ENCODE results near the gene TM9SF2.
"Not testable (repeated sequence)": the region's sequence is repeated elsewhere in the genome, so short reads cannot be mapped to it uniquely, and the experiment has no call there.

TM9SF2 gene, protein sequence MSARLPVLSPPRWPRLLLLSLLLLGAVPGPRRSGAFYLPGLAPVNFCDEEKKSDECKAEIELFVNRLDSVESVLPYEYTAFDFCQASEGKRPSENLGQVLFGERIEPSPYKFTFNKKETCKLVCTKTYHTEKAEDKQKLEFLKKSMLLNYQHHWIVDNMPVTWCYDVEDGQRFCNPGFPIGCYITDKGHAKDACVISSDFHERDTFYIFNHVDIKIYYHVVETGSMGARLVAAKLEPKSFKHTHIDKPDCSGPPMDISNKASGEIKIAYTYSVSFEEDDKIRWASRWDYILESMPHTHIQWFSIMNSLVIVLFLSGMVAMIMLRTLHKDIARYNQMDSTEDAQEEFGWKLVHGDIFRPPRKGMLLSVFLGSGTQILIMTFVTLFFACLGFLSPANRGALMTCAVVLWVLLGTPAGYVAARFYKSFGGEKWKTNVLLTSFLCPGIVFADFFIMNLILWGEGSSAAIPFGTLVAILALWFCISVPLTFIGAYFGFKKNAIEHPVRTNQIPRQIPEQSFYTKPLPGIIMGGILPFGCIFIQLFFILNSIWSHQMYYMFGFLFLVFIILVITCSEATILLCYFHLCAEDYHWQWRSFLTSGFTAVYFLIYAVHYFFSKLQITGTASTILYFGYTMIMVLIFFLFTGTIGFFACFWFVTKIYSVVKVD

DNA sequence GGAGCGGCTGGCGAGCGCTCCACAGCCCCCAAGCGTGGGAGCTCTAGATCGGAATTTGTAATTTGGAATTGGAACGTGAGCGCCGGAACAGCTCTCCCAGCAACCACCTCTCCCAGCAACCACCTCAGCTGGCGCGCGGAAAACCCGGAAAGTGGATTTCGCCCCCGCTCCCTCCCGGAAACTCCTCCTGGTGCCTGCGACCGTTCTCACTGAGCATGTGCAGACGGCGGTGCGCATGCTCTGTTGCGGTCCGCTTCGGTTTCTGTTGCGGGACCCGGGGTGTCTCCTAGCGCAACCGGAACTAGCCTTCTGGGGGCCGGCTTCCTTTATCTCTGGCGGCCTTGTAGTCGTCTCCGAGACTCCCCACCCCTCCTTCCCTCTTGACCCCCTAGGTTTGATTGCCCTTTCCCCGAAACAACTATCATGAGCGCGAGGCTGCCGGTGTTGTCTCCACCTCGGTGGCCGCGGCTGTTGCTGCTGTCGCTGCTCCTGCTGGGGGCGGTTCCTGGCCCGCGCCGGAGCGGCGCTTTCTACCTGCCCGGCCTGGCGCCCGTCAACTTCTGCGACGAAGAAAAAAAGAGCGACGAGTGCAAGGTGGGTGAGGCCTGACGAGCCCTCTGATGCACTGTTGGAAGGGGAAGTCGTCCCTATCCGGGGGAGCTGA lies at the start of gene TM9SF2:
TSS of gene TM9SF2 (plus strand) at position 289 of the 664 bp plus-strand sequence. CDS start at position 424, 135 bp downstream.
- DNase-seq: peak; percentile 95

DNA sequence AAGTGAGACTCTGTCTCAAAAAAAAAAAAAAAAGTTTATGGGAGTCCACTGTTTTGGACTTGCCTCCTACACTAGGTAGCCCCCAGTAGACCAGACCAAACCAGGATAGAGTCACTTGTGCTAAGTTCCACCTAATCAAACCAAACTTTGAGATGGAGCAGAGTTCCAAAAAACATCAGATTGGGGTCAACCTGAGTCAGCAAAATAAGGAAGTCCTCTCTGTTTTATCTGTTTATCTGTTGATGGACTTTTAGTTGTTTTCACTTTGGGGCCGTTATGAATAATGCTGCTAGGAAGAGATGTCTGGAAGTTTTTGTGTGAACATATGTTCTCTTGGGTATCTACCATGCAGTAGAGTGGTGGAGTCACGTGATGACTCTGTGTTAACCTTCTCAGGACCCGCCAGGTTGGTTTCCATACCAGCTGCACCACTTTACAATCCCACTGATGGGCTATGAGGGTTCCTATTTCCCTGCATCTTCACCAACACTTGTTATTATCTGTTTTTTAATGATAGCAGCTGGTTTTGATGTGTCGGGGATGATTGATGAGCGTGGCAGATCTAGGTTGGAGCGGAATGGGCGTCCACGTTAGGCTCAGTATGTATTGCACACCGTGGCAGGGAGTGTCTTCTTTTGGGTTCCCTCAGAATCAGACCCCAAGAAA lies 46.6 kb upstream of the TM9SF2 start:
- DNase-seq: no peak

DNA sequence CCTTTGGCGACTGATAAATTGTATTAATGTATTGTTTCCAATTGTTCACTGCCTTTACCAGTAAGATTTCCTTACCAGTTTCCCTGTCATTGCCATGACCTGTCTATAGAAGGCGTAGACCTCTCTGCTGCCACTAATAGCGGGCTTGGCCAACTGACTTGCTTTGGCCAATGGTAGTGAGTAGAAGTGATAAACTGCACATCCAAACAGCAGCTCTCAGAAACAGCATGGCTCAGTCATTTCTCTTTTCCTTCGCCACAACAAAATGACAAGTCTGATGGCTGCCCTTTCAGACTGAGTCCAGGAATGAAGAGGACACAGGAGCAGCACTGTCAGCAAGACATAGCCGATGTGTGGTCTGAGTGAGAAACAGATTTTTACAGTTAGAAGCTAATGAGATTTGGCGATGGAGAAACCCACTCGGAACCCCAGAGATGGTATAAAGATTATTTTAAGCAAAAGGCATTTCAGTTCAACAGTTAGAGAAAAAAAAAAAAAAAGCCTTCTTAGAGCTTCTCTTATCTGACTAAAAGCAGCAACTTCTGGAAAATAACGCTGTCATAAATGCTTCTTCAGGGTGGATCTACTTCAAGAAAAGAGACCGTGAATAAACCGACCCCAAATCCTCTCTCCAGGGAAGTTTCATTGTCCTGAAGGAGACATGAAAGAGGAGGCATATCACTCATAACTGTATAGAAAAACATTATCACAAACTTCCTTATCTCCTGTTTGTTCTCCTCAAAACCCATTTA lies 42.0 kb upstream of the TM9SF2 start:
- no peak for DNase-seq

DNA sequence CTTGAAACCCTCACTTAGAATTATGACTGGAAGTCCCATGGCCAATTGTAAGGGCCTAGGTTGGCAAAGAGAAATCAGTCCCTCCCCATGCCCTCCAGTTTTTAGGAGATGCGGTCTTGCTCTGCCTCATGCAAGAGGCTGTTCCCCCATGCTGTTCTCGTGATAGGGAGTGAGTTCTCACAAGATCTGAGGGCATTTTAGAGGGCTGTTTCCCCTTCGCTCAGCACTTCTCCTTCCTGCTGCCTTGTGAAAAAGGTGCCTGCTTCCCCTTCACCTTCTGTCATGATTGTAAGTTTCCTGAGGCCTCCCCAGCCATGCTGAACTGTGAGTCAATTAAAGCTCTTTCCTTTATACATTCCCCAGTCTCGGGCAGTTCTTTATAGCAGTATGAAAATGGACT lies 40.5 kb upstream of the TM9SF2 start:
- not testable (repeated sequence) for DNase-seq

DNA sequence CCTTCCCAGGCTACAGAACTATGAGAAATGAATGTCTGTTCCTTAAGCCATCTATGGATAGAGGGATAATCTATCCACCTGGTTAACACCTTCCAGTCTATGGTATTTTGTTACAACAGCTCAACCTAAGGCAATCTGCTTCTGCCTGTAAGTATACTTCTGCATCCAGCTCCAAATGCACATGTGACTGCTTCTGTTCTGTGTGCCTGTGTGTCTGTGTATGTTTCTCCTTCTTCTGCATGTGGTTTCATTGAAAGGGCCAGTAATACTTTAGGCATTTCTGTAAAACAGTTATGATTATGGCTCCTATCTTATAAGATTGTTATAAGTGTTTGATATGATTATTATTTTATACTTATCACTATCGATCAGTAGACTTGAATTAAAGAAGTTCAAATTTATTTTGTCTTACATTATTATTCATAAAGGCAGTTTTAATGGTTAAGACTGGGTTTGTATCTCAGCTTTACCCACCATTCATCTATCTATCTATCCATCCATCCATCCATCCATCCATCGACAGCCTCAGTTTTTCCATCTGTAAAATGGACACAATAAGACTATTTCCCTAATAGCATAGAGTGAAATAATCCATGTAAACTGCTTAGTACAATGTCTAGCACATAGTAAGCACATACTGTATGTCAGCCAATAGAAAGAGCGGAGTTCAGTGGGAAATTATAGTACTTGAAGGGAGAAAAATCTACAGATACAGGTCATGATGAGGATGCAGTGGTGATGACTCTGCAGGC lies 37.5 kb upstream of the TM9SF2 start:
- DNase-seq: no peak

DNA sequence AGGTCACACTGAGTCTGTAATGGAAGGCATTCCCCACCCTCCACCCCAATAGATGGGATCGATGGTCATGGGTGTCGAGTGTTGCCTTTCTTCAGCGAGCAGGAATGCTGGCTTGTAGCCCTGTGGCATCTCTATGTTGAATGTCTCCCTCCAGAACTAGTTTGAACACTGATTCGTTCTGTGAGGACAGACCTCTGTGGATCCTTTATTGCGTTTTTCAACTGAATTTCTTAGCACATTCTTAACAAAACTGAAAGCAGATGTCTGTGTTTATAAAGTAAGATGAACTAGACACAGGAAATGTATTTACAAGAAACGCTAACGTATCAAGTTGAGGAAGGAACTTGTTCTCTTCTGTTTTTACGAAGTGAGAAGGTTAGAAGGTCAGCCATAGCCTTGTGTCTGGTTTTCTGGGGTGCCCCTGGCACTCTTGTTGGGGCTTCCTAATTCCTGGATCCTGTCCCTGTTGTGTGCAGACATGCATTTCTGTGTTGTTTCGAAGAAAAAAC lies 36.8 kb upstream of the TM9SF2 start:
- DNase-seq: no peak

DNA sequence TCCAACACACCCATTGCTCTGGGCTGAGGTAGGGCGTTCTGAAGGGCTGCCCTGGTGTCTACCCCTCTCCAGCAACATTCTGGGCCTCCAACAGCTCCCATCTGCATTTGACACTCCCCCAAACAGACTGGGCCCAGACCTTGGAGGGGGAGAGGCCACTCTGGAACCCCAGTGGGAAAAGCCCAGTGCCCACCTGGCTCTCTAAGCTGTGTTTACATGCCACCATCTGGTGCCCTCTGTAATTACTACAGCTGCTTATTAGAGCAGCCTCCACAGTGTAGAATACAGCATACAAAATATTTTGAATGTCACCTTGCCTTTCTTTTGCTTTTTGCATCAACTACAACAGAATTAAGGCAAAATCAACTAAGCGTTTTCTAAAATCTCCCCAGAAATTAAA lies 35.8 kb upstream of the TM9SF2 start:
- DNase-seq: no peak

DNA sequence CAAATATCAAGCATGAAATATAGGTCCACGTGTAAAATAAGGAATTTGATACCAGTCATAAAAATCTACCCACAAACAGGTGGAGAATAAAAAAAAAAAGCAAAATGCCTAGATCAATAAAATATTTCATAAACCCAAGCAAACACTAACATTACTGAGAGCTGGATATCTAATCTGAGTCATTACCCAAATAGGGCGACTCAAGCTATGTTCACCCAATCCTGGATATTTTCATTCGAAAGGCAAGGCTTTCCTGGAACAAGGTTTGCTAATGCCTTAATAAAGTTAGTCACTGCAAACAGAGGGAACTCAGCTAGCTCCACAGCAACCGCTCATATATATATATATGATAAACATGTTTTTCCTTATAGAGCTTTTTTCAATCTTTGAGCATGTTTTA lies 33.5 kb upstream of the TM9SF2 start:
- DNase-seq: no peak

DNA sequence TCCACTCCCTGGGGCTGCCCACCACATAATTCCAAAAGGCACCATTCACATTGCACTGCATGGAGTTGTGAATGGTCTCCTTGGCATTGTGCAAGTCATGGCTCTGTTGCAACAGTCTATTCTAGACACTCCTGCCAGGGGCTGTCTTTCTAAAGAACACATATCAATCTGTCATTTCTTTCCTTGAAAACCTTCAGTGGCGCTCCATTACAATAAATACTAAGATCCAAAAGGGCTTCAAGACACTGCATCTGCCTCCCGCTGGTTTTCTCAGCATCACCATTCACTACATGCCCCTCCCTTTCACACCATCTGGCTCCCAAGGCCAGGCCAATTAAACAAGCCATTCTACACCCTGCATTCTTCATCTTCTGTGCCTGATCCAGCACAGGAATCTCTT lies 32.2 kb upstream of the TM9SF2 start:
- DNase-seq: no peak

DNA sequence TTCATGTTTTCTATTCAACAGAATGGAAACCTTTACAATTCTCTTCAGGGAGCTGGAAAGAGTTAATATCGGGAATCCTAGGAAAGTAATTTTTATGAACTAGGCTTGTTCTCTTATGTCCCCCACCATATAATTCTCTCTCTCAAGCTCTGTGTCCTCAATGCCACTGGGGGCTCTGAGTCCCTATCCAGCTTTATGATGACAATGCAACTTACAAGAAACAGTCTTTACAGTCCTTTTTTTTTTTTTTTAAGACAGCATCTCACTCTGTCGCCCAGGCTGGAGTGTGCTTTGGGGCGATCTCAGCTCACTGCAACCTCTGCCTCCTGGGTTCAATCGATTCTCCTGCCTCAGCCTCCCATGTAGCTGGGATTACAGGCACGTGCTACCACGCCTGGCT lies 31.2 kb upstream of the TM9SF2 start:
- DNase-seq: no peak

DNA sequence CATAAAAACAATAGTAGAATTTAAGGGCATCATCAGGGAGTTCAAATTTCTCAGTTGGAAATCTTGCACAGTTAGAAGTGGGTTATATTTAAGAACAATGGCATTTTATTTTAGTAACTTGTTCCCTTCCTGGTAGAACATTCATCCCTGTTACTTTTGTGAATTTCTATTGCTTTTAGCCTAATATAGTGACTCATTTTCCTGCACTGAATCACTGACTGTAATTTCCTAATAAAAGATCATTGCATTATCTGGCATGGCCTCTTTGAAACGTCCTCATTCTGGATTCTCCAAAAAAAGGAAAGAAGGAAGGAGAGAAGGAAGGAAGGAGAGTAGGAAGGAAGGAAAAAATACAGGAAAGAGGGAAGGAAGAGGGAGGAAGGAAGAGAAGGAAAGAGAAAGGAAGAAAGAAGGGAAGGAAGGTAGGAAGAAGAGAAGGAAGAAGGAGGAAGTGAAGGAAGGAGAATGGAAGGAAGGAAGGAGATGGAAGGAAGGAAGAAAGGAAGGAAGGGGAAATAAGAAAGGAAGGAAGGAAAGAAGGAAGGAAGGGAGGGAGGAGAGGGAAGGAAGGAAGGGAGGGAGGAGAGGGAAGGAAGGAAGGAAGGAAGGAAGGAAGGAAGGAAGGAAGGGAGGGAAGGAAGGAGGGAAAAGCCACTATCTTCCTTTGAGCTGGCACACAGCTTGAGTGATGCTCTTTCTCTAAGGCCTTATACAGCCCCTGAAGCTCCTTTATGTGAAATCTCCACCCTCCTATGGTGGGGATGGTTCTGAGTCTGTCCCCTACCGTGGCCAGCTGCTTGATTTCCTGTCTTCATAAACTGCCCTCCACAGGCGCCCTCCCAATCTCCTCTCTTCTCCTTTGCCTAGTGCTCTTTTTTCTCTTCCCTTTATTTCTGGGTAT lies 29.8 kb upstream of the TM9SF2 start:
- no peak for DNase-seq

DNA sequence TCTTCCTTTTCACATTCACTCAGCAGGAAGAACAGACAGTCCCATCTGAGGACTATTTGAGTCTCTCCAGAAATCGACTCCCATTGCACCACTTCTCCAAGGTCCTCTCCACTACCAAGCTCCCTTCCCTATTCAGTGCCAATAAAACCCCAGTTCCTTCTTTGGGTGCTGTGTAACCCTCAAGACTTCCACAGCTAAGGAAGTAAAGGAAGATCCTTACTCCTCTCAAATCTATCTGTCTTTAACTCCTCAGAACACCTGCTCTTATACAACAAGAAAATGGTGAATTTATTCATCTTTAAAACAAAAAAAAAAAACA lies 29.2 kb upstream of the TM9SF2 start:
- no peak for DNase-seq

DNA sequence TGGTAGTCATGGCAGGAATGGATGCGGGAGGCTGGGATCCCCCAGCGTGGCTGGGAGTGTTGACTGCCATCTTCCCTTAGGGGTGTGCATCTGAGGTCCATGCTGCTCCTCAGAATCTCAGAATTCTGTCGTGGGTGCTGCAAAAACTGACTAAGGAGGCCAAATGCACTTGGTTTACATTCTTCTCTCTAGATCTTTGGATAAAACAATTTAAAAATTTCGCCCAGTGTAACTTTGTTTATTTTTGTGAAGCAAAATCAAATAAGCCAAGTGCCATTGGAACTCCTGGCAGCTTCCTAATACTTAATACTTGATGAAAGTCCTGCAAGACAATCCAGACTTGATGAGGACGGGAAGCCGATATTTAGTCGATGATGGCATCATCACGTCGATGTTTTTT lies 27.8 kb upstream of the TM9SF2 start:
- no peak for DNase-seq

DNA sequence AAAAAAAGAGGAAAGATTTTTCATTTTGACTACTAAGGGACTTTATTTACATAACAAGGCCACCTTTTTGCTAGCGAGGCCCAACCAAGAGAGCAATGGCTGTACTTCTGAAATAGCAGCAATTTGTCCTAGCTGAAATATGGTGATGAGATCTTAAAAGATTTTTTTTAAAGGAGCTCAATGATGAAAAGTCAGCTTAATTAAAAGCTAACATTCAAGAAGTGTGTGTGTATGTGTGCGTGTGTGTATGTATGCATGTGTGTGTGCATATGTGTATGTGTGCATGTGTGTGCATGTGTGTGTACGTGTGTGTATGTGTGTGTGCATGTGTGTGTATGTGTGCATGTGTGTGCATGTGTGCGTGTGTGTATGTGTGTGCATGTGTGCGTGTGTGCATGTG lies 24.6 kb upstream of the TM9SF2 start:
- no peak for DNase-seq

DNA sequence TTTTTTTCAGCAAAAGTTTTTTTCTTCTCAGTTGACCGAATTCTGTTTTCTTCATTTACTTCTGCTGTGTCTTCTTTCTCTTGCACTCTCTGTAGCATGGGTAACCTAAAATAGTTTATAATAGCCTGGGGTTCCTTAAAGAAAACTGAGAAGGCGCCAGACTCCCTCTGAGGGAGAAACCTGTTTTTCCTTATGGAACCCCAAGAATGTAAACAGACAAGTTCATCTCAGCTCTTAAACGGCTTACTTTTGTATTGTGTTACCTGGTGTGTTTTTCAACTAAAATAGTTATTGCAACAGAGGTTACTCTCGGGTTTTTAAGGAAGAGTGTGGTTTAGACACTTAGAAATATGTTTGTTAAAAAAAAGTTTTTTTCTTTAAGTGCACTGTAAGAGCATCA lies 23.8 kb upstream of the TM9SF2 start:
- DNase-seq: no peak

DNA sequence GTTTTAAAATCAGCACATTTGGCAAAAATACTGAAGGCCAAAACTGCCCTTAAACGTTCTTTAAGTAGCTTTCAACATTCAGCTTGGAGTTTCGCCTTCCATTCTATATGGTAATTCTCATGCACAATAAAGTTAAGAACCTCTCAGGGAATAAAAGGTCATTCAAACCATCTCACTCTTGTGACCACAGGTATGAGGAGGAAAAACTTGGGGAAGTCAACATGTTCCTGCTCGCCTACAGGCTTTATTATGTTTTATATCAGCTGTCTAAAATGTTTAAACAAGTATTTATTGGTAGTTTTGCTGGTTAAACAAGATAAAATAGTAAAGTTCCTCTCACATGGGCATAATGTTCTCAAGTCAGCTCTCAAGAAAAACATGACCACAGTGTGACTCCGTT lies 19.9 kb upstream of the TM9SF2 start:
- no peak for DNase-seq

DNA sequence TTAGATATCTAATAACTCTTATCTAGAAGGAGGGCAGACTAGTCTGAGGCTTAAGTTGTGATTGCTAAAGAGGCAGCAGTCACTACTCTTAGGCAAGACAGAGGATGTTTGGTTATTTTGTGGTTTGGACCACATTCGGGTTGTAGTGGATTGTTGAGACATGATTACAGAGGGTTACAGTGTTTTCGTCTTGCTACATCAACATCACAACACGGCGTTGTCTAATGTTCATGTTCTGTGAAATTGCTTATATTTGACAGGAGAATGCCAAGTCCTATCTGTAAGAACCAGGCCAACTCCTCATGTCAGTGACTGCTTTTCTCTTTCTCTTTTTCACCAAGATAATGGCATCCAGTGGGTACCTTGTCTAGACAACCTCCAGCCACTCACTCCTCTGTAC lies 16.8 kb upstream of the TM9SF2 start:
- no peak for DNase-seq

DNA sequence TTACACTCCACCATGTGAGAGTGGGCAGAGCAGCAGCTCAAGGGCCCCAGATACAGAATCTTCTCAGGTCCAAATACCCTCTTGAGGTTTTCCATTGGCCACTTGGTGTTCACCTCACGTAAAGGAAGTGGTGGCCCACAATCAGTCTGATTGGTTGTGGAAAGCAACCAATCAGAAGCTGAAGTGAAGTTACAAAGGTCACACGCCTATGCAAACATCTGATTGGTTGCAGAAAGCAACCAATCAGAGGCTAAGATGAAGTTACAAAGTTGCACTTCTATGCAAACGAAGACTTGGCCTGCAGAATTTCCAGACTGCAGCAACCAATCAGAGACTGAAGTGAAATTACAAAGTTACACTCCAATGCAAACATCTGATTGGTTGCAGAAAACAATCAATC lies 14.3 kb upstream of the TM9SF2 start:
- DNase-seq: no peak

DNA sequence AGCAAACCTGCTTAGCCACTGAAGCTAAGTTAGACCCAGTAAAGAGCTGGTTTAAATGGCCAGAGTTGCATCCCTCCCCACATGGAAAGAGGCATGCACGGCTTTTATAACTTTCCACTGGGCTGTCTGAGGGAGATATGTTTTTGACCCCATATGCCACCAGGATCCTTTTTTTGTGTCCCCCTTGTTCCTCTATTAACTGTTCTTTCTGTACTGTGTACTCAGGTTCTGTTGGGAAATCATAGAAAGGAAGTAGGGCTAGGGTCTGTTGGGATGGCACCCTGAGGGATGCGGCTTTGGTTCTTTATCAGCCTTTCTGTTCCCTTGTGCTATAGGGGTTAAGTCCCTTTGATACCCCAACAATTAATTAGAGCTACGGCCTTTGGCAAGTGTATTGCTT lies 12.2 kb upstream of the TM9SF2 start:
- DNase-seq: no peak

DNA sequence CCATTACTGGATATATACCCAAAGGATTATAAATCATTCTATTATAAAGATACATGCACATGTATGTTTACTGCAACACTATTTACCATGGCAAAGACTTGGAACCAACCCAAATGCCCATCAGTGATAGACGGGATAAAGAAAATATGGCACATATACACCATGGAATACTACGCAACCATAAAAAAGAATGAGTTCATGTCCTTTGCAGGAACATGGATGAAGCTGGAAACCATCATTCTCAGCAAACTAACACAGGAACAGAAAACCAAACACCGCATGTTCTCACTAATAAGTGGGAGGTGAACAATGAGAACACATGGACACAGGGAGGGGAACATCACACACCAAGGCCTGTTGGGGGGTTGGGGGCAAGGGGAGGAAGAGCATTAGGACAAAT lies 9.5 kb upstream of the TM9SF2 start:
- DNase-seq: not testable (repeated sequence)

Measured in activated gamma-delta T cell treated with Interleukin-2 at 50 U/mL for 16 hours (primary cell).